GM21786 (cell line): ENCODE results near the gene MINDY4.

Experiments used
- ATAC-seq: cut with Tn5 transposase; IDR thresholded peaks from one replicate; pipeline ENCODE4 v1.9.1; 2021; ENCODE audit not compliant: unreplicated experiment

Gene MINDY4

GRCh38 chr7:30926313-30926712 lies 155.1 kb downstream of the MINDY4 start:
- no peak for ATAC-seq

- no peak for ATAC-seq
These were observed 155.8 kb downstream of the MINDY4 start for GRCh38 chr7:30927040-30927439.

- ATAC-seq: no peak
These were observed 156.3 kb downstream of the MINDY4 start for GRCh38 chr7:30927559-30927958.

DNA sequence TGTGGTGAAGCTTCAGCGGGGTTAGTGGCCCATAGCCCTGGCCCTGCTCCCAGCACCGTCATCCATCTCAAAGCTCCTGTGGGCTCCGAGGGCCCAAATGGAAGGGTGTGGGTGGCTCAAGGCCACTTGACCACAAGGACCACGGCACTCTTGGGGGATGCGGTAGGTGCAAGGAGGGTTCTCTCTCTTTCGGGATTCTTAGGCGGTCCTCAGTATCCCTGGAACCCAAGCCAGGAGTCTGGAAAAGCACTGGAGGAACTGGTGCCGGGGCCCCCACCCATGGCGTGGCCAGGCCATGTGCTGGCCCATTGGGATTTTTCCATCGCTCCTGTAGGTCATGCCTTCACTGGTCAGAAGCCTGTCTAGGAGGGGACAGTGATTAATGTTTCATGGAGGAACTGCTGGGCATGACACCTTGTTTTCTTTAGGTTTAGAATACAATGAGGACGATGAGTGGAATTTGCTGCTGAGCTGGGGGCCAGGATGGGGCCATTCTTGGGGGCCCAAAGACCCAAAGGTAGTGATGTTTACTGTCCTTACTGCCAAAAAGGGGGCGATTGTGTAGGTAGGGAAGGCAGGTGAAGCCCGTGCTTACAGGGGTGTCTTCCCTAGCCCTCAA lies 157.1 kb downstream of the MINDY4 start:
- no peak for ATAC-seq

DNA sequence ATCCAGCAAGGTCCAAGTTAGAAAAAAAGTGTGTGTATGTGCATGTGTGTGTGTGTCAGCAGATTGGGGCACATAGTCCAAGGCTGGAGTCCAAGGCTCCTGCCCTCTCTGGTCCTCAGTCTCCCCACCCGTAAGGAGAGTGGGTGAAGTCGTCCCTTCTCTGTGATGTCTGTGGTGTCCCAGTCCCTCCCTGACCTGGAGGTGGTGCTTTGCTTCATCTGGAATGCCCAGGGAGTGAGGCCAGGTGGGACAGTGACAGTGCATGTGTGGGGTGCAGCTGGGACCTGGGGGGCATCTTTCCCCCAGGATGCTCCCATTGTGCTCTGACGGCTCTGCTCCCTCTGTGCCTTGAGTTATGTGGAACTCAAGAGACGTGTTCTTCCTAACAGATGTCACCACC lies 158.5 kb downstream of the MINDY4 start:
- ATAC-seq: no peak

DNA sequence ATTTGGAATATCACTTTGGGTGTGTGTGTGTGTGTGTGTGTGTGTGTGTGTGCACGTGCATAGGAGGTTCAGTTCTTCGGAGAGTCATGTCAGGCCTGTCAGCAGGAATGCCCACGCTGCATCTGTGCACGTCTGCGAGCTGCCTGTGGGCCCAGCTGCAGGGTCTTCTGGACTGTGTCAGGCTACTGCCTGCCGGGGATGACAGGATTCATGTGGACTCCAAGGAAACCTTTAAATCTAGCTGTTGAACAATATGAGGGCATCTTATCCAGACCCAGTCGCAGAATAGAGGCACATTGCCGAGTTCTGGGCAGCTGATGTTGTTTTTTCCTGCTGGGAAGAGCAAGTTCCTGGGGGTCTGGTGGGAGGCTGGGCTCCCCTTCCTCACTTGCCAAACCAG lies 159.4 kb downstream of the MINDY4 start:
- no peak for ATAC-seq

DNA sequence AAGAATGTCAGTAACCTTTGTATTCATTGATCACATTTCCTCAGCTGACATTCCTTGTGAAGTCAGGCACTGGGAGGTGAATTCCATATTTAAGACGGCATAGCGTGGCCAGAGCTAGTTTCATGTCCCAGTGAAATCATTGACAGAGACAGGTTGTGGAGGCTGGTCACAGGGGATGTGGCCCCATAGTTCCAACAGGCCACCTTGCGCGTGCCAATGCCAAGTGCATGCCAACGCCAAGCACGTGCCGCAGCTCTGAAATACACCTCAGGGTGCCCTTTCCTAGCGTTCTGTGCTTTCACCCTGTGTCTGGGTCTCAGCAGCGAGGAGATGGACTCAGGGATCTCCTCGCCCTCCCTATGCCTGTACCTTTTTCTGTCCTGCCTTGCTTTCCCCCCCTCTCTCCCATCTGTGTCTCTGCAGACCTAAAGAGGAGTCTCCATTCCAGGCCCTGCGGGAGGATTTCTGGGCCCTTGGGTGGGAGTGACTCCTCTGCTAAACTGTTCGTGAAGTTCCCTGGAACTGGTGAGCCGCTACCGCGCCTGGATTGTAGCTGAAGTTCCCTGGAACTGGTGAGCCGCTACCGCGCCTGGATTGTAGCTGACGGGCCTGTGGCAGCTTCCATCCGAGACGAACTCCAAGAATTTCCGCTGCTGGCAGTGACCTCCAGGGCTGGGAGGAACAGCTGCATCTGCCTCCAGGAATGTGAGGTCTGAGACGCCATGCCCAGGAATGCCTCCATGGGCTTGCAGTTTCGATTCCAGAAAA lies 160.1 kb downstream of the MINDY4 start:
- ATAC-seq: no peak

GRCh38 chr7:30931929-30932540 lies 160.8 kb downstream of the MINDY4 start:
- no peak for ATAC-seq

- no peak for ATAC-seq
These were observed 161.3 kb downstream of the MINDY4 start for GRCh38 chr7:30932562-30932961.

- ATAC-seq: no peak
These were observed 162.1 kb downstream of the MINDY4 start for GRCh38 chr7:30933124-30933974.

DNA sequence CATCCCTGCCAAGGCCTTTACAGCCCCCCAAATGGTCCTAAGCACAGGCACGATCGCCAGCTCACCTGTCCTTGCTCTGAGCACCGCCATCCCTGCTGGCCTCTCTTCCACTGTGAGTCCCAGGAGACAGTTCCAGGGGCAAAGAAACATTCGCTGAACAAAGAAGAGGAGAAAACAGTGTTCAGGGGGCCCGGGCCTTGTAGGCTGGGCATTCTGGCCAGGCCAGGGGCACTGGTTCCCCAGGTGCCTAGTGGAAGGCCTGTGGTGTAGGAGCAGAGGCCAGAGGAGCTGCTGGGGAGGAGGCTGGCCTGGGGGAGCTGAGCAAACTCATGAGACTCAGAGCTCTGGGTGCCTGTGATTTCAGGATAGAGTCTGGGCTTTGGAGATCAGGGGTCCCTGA lies 163.0 kb downstream of the MINDY4 start:
- no peak for ATAC-seq

GRCh38 chr7:30934732-30935568 lies 163.7 kb downstream of the MINDY4 start:
- ATAC-seq: no peak

GRCh38 chr7:30935569-30935877 lies 164.3 kb downstream of the MINDY4 start:
- no peak for ATAC-seq

DNA sequence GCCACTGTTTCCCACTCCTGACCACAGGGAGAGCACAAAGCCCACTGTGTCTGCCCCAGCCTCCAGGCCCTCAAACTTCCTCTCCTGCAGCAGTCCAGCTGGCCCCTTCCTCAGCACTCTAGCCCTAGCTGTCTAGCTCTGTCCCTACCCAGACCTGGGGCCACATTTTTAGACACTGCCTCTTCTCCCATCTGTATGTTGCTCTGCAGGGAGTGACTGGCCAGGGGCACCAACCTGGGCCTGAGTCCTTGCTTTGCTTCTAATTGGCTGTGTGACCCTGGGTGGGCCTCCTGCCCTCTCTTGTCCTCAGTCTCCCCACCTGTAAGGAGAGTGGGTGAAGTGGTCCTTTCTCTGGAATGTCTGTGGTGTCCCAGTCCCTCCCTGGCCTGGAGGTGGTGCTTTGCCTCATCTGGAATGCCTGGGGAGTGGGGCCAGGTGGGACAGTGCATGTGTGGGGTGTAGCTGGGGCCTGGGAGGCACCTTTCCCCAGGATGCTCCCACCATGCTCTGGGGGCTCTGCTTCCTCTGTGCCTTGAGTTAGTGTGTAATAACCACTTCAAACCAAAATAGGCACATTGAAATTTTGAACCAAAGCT lies 165.5 kb downstream of the MINDY4 start:
- ATAC-seq: no peak

DNA sequence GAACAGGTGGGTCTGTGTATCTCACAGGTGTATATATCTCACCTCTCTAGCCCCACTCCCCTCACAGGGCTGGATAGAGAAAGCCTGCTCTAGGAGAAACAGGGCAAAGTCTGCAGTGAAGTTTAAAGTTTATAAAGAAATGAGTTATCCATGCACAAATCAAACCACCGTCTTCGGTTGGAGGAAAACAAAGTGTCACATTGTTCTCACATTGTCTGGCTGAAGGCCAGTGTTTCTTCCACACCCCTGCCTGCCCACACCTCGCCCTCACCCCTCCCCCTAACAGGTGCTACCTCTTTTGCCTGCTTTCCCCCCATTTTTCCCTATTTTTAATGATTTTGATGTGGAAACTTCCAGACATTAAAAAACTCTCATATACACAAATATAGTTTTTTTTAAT lies 166.2 kb downstream of the MINDY4 start:
- no peak for ATAC-seq

DNA sequence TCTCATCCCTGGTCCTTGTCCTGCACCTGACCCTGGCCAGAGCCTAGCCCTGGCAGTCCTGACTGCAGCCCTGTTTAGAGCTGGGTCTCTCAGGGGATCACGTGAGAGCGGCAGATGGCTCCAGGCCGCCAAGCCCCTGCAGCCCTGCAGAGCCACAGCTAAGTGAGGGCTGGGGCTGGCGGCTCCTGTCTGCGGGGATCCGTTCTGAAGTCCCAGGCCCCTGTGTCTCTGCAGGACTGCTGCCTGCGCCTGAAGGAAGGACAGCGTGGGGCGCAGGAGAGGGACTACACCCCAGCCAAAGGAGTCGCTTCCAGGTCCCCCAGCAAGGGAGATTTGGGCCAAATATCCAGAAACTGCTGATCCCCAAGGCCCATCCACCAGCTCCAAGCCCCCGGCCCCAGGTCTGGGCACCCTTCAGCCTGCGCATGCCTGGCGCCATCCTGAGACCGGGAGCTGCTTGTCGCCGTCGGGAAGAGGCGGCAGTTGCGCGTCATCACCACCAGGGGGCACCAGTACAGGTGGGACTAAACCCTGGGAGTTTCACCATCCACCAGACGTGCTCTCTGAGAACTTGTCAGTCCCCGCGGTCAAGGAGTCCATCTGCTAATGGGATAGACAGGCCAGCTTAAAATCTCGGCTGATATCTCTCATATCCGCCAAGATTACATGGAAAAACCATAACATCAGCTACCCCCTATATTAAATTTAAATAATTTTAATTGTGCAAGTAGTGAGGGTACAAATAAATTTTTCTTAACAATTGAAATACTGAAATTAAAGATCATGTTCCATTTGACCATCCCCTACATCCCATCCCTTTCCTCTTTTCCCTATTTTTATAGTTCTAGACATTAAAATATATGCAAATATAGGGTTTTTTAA lies 167.5 kb downstream of the MINDY4 start:
- ATAC-seq: peak; percentile 89

DNA sequence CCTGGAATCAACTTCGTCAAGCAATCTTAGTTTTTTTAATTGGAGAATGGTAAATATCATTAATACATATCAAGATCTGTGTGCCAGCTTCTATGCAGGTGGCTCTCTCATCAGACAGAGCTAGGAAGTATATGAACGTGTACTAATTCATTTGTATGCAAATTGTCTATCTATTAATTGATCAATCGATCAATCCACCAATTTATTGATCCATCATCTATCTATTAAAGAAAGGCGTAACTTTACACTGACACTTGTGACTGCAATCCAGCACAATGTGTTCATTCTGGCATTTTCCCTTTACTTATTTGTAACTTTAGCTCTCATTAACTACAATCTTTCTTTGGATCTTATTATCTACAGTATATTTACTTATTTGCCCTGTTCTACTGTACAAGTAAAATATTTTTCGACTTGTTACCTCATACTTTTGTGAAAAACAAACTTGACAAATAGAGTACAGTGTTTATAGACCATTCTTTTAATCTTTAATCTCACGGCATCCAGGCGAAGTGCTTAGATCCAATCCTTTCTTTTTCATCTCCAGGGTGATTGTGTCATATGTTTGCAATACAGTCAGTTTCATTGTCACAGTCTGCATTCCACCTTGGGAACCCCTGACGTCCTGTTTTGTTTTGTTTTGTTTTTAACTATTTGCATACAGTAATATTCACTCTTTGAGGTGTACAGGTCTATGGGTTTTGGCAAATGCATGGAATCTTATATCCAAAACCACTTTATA lies 170.5 kb downstream of the MINDY4 start:
- ATAC-seq: no peak
